Midbrain (tissue), 1 donor: ENCODE measurements around the gene ZBTB43.

Experiments used
- DNase-seq: peaks from one replicate; lab custom pipeline; 2025; lab: John Stamatoyannopoulos, UW

The ZBTB43 gene

GRCh38 chr9:126886034-126886822 is 81.4 kb downstream of the ZBTB43 start:
- DNase-seq, result no peak

GRCh38 chr9:126886897-126887296 is 82.1 kb downstream of the ZBTB43 start:
- DNase-seq, result no peak
